ENCODE data around the gene TMEM164. TPM values are rescaled to one million over a fixed set of nuclear protein-coding genes. Genes with fewer than 3 reads are reported as not detected.
A peak's percentile ranks its signal among the peaks of the same experiment; 100 is the strongest.

Gene TMEM164
- total and polyA plus RNA-seq, 2 of the 4 experiments (the other 2 are of a cell fraction) = 6.3 to 7.1 TPM

GRCh38 chrX:110081740-110082139, 78.8 kb downstream of the TMEM164 start:
- Histone ChIP-seq H3K18ac (ENCODE audit: low read depth, low read length) (peak overlapping the region; percentile 17; the same call in 1 of the 2 replicates), H2AFZ (replicated peaks; ENCODE audit: low read length, poor library complexity) (no peak overlapping the region), H4K5ac (ENCODE audit: low read depth, low read length) (no peak overlapping the region; the same call in 1 of the 2 replicates), H3K9me3 (ENCODE audit: control insufficient read depth, insufficient read depth, low read length) (no peaks in the 10 kb centered on the region), H4K8ac (ENCODE audit: low read depth in 2 of 2, low read length in 2 of 2) (no peak overlapping the region; a peak in 1 of 4 replicates), H4K91ac (ENCODE audit: insufficient read depth, low read depth, low read length) (no peak overlapping the region), H2AK9ac (replicated peaks; ENCODE audit: low read depth, low read length, poor library complexity) (peak overlapping the region; percentile 23), H2BK15ac (ENCODE audit: low read depth, low read length) (peak overlapping the region; percentile 25; the same call in 1 of the 3 replicates), H4K20me1 (ENCODE audit: insufficient read depth, low read length) (no peaks in the 10 kb centered on the region; the same call in 1 of the 2 replicates), H3K4me2 (ENCODE audit: low read depth, low read length) (peak overlapping the region; percentile 4; the same call in 1 of the 2 replicates), H3K36me3 (ENCODE audit: control insufficient read depth, insufficient read depth, low read length) (no peaks in the 10 kb centered on the region), H2BK20ac (ENCODE audit: low read depth, low read length) (peak overlapping the region; percentile 39; the same call in 1 of the 2 replicates), H3K27ac (ENCODE audit: insufficient read depth, low read length) (peak overlapping the region; percentile 31), H3K27me3 (ENCODE audit: control insufficient read depth, insufficient read depth, low read length) (no peaks in the 10 kb centered on the region; the same call in 1 of the 2 replicates), H3K23ac (ENCODE audit: low read depth, low read length) (no peak overlapping the region), H2AK5ac (ENCODE audit: low read depth, low read length) (peak overlapping the region; percentile 5), H3K4ac (ENCODE audit: low read depth, low read length) (peak overlapping the region; percentile 24), H3K4me3 (ENCODE audit: insufficient read depth, low read depth, low read length) (no peak overlapping the region), H3K4me1 (ENCODE audit: control insufficient read depth, insufficient read depth, low read length) (peaks cover 8% of the 10 kb centered on the region), H3K9me1 (ENCODE audit: insufficient read depth, low read length) (peaks cover 11% of the 10 kb centered on the region), H2BK120ac (ENCODE audit: low read depth, low read length) (peak overlapping the region; percentile 37; the same call in 1 of the 2 replicates), H3K79me1 (ENCODE audit: low read depth in 1 of 2, low read length in 2 of 2) (peaks cover 0 to 7% of the 10 kb centered on the region in 2 experiments; a peak in 2 of 4 replicates), H3K14ac (replicated peaks; ENCODE audit: low read depth, low read length) (peak overlapping the region; percentile 19; the same call in 1 of the 2 replicates), H3K56ac (ENCODE audit: extremely low read depth, insufficient read depth, low read length) (no peak overlapping the region), H2BK5ac (ENCODE audit: low read depth, low read length, poor library complexity, severe bottlenecking) (peak overlapping the region; percentile 36), H3K9ac (ENCODE audit: low read depth, low read length) (no peak overlapping the region)
- ATAC-seq (ENCODE audit: low read depth) (peak; percentile 40), DNase-seq (peak; percentile 28)
- in situ Hi-C loops (cut with MboI; ENCODE audit: low sequenced_read_pairs) (no loop called here), dilution Hi-C loops (cut with HindIII; ENCODE audit: low sequenced_read_pairs, unreplicated experiment) (no loop called here), intact Hi-C loops (cut with micrococcal nuclease) (loop anchor here (10.0 kb wide), 1 partner anchor 333 kb away; no protein-coding TSS in a partner anchor)
- BruUV-seq (replicated peaks) = no TSS peak
- ChIA-PET CTCF (no interaction called here), POLR2A (ENCODE audit: unreplicated experiment) (no interaction called here)
- TF ChIP-seq SMC3 (IDR thresholded peaks at IDR 0.05; ENCODE audit: low read depth, low read length) (no peak), MAZ (IDR thresholded peaks at IDR 0.05; ENCODE audit: borderline replicate concordance, low read depth, low read length) (no peak), RAD21 (IDR thresholded peaks at IDR 0.05; ENCODE audit: low read length) (no peak), USF2 (IDR thresholded peaks at IDR 0.05; ENCODE audit: low read depth, low read length) (no peak), CEBPB (IDR thresholded peaks at IDR 0.05; ENCODE audit: low read depth, low read length) (no peak), POLR2A (IDR thresholded peaks at IDR 0.05; ENCODE audit: low read depth, low read length) (no peak), NFE2L2 (IDR thresholded peaks at IDR 0.05; ENCODE audit: low read depth, low read length) (no peak), MAFK (IDR thresholded peaks at IDR 0.05; ENCODE audit: low read depth, low read length) (no peak), CHD1 (IDR thresholded peaks at IDR 0.05; ENCODE audit: low read depth, low read length) (no peak)
- WGBS, 2 experiments (ENCODE audit: extremely low coverage in 2 of 2, insufficient read length in 1 of 2) = no CpG with 5 or more reads among the region's 1 CpG

Measured in IMR-90 (cell line).